ENCODE data around the gene GUCA2B. TPM values are rescaled to one million over a fixed set of nuclear protein-coding genes. Genes with fewer than 3 reads are reported as not detected.

Gene GUCA2B
- total RNA-seq, 1 donor from 2014 or later, result not detected

DNA sequence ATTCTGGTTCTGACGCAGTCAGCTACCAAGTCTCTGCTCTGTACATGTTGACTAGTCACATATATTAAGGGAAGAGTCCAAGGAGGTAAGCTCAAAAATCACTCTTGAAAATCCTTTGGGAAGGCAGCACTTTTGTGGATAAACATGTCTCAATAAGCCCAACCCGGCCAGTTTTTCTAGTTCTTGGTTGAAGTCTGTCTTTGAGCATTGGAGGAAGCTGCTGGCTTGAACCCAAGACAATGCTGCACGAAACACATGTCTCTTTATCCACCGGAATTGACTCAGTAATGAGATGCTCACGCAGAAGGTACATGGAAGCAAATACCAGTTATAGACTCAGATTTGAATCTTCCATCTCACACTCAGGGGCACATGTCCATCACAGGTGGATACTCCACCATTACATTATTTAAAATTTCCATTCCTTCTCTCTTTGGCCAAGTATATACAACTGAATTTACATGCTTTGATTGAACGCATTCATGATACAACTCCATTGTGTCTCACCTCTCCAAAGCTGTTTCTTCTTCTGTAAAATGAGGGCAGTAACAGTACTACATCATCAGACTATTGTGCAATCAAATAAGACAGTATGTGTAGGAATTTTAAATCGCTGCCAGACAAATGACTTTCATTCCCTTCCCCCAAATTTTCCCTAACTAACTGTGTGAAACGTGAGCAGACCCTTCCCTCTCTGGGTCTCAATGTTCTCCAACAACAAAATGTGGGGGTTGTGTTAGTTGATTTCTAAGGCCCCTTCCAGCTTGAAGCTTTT lies 20.9 kb downstream of the GUCA2B start:
- Mint-ChIP-seq H3K4me3 (ENCODE audit: unreplicated experiment) (no peak overlapping the region), H3K4me1 (ENCODE audit: low read depth, unreplicated experiment) (peaks cover 25% of the 10 kb centered on the region), H3K9me3 (ENCODE audit: unreplicated experiment) (no peaks in the 10 kb centered on the region), H3K27ac (ENCODE audit: unreplicated experiment) (no peak overlapping the region), H3K36me3 (ENCODE audit: low read depth, unreplicated experiment) (peaks cover 4% of the 10 kb centered on the region), H3K27me3 (ENCODE audit: low read depth, unreplicated experiment) (no peaks in the 10 kb centered on the region)
- Histone ChIP-seq H3K27ac (ENCODE audit: low read depth, low read length) (no peak overlapping the region), H4K20me1 (ENCODE audit: insufficient read depth, low read length) (peaks cover 19% of the 10 kb centered on the region), H3K79me2 (ENCODE audit: insufficient read depth, low read length) (no peaks in the 10 kb centered on the region), H2AFZ (ENCODE audit: low read depth, low read length) (no peak overlapping the region), H3K4me2 (ENCODE audit: low read length) (no peak overlapping the region), H3K9ac (ENCODE audit: low read length) (no peak overlapping the region), H3K4me3 (ENCODE audit: insufficient read depth, low read depth, low read length) (no peak overlapping the region), H3K9me3 (ENCODE audit: insufficient read depth, low read depth, low read length) (no peaks in the 10 kb centered on the region), H3K4me1 (ENCODE audit: insufficient read depth, low read length) (peaks cover 18% of the 10 kb centered on the region), H3K36me3 (ENCODE audit: insufficient read depth, low read length) (no peaks in the 10 kb centered on the region), H3K27me3 (ENCODE audit: insufficient read depth, low read length) (no peaks in the 10 kb centered on the region)
- no peak for TF ChIP-seq EZH2 (IDR thresholded peaks at IDR 0.05; ENCODE audit: insufficient read depth, low read length)
- TF ChIP-seq, protein P1, sequence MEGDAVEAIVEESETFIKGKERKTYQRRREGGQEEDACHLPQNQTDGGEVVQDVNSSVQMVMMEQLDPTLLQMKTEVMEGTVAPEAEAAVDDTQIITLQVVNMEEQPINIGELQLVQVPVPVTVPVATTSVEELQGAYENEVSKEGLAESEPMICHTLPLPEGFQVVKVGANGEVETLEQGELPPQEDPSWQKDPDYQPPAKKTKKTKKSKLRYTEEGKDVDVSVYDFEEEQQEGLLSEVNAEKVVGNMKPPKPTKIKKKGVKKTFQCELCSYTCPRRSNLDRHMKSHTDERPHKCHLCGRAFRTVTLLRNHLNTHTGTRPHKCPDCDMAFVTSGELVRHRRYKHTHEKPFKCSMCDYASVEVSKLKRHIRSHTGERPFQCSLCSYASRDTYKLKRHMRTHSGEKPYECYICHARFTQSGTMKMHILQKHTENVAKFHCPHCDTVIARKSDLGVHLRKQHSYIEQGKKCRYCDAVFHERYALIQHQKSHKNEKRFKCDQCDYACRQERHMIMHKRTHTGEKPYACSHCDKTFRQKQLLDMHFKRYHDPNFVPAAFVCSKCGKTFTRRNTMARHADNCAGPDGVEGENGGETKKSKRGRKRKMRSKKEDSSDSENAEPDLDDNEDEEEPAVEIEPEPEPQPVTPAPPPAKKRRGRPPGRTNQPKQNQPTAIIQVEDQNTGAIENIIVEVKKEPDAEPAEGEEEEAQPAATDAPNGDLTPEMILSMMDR (IDR thresholded peaks at IDR 0.05; ENCODE audit: insufficient read depth, low read depth, low read length), result no peak
- peak; percentile 20 for DNase-seq (ENCODE audit: low read depth)
- no peak for FAIRE-seq

DNA sequence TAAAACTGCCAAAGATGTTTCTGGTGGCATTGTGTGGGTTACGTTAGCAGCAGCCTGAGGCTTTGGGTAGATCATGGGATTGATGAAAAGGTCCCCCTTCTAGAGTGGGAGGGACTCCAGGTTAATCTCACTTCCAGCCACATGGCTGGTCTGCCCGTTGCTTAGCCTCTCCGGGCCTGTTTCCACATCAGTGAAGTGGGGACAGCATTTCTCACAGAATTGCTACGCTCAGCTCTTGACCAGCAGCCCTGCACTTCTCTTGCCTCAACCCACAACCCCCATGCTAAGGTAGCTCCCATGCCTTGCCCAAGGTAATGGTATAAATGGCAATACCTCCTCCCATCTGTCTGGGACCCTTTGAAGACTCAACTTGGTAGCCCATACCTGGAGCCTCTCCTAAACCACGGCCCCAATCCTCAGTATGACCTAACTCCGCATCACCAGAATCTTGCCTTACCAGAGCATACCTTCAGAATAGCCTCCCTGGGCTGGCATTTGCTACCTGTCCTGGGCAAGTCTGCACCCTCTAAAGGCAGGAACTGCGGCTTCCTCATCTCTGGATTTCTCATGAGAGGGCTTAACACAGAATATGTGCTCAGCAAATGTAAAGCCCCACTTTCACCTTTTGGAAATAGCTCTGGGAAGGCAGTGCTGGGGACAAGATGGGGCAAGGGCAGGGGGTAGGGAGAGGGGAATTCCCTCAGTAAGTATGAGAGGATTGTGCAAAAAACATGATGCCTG lies 22.3 kb downstream of the GUCA2B start:
- Histone ChIP-seq H3K4me3 (ENCODE audit: insufficient read depth, low read depth, low read length) (no peak overlapping the region), H3K27ac (ENCODE audit: low read depth, low read length) (no peak overlapping the region), H3K9me3 (ENCODE audit: insufficient read depth, low read depth, low read length) (no peaks in the 10 kb centered on the region), H3K27me3 (ENCODE audit: insufficient read depth, low read length) (no peaks in the 10 kb centered on the region), H2AFZ (ENCODE audit: low read depth, low read length) (no peak overlapping the region), H3K9ac (ENCODE audit: low read length) (no peak overlapping the region), H3K4me1 (ENCODE audit: insufficient read depth, low read length) (peaks cover 22% of the 10 kb centered on the region), H3K4me2 (ENCODE audit: low read length) (no peak overlapping the region), H3K36me3 (ENCODE audit: insufficient read depth, low read length) (peaks cover 3% of the 10 kb centered on the region), H3K79me2 (ENCODE audit: insufficient read depth, low read length) (no peaks in the 10 kb centered on the region), H4K20me1 (ENCODE audit: insufficient read depth, low read length) (peaks cover 28% of the 10 kb centered on the region)
- H3K36me3 Mint-ChIP-seq (ENCODE audit: low read depth, unreplicated experiment), result peaks cover 4% of the 10 kb centered on the region
- no peak overlapping the region for H3K27ac Mint-ChIP-seq (ENCODE audit: unreplicated experiment)
- FAIRE-seq (no peak), DNase-seq (ENCODE audit: low read depth) (no peak)
- no peaks in the 10 kb centered on the region for H3K27me3 Mint-ChIP-seq (ENCODE audit: low read depth, unreplicated experiment)
- H3K4me1 Mint-ChIP-seq (ENCODE audit: low read depth, unreplicated experiment), result peaks cover 23% of the 10 kb centered on the region
- H3K4me3 Mint-ChIP-seq (ENCODE audit: unreplicated experiment), result no peak overlapping the region
- TF ChIP-seq, protein P1 (IDR thresholded peaks at IDR 0.05; ENCODE audit: insufficient read depth, low read depth, low read length), result no peak
- TF ChIP-seq EZH2 (IDR thresholded peaks at IDR 0.05; ENCODE audit: insufficient read depth, low read length), result no peak
- no peaks in the 10 kb centered on the region for H3K9me3 Mint-ChIP-seq (ENCODE audit: unreplicated experiment)
